A549 (cell line): ENCODE data around the gene LCE1B.

Experiments
- CTCF ChIP-seq: fragments of >200 bp; sonication (Bioruptor Twin); formaldehyde crosslinking; IDR thresholded peaks from 3 replicates; pipeline ENCODE4 v1.5.1; 2016
- ELK1 ChIP-seq: fragments of 150-350 bp; IDR thresholded peaks from 2 replicates; pipeline ENCODE4 v1.6.1; 2014; ENCODE audit warnings: low read depth, mild to moderate bottlenecking, low read length
- ESRRA ChIP-seq: fragments of 150-350 bp; IDR thresholded peaks from 2 replicates; pipeline ENCODE4 v1.6.1; 2014; ENCODE audit warnings: mild to moderate bottlenecking, low read length, borderline replicate concordance
- GATA3 ChIP-seq: IDR thresholded peaks from 2 replicates; pipeline ENCODE4 v1.6.1; 2012; ENCODE audit warnings: borderline replicate concordance
- HDAC2 ChIP-seq: fragments of 200-600 bp; sonication (generic); IDR thresholded peaks from 2 replicates; pipeline ENCODE4 v1.6.1; 2016
- MAX ChIP-seq: IDR thresholded peaks from 2 replicates; pipeline ENCODE4 v1.6.1; 2012
- NFE2L2 ChIP-seq: fragments of 150-350 bp; conservative IDR thresholded peaks from 2 replicates; pipeline ENCODE4 v1.6.1; 2014; ENCODE audit warnings: low read length
- NPAS2 ChIP-seq: fragments of 250-450 bp; sonication (Bioruptor Pico); IDR thresholded peaks from 2 replicates; pipeline ENCODE4 v1.8.0; 2022; ENCODE audit warnings: mild to moderate bottlenecking, moderate library complexity, borderline replicate concordance
- PHF8 ChIP-seq: fragments of 200-600 bp; sonication (generic); IDR thresholded peaks from 2 replicates; pipeline ENCODE4 v1.6.1; 2016; ENCODE audit warnings: low read depth, mild to moderate bottlenecking, antibody characterized with exemption, moderate library complexity, borderline replicate concordance
- POLR2A ChIP-seq: IDR thresholded peaks from 2 replicates; pipeline ENCODE4 v1.6.1; 2012; ENCODE audit warnings: mild to moderate bottlenecking, low read length
- RAD21 ChIP-seq, 2 experiments: fragments of >200 bp in 1 of 2; sonication (Bioruptor Twin) in 1 of 2; formaldehyde crosslinking in 1 of 2; IDR thresholded peaks in 1 of 2; conservative IDR thresholded peaks in 1 of 2; 2 replicates in 1 of 2; 3 replicates in 1 of 2; pipeline ENCODE4 v1.6.1; 2012 to 2018; ENCODE audit warnings: inconsistent platforms in 1 of 2
- RCOR1 ChIP-seq: fragments of 150-350 bp; IDR thresholded peaks from 2 replicates; pipeline ENCODE4 v1.6.1; 2014; ENCODE audit warnings: antibody characterized with exemption, low read length, low read depth
- REST ChIP-seq: fragments of 200-600 bp; sonication (generic); IDR thresholded peaks from 2 replicates; pipeline ENCODE4 v1.6.1; 2016; ENCODE audit warnings: antibody characterized with exemption, mild to moderate bottlenecking, moderate library complexity
- SMC3 ChIP-seq: fragments of >200 bp; sonication (Bioruptor Twin); formaldehyde crosslinking; IDR thresholded peaks from 3 replicates; pipeline ENCODE4 v1.6.1; 2018; ENCODE audit warnings: inconsistent platforms

GRCh38 chr1:152776361-152776760 is 35.4 kb upstream of the LCE1B start:
- TF ChIP-seq CTCF: no peak
- TF ChIP-seq POLR2A: no peak
- TF ChIP-seq RAD21 (conservative IDR thresholded peaks at IDR 0.05 in 1 of 2, IDR thresholded peaks at IDR 0.05 in 1 of 2): no peak
- TF ChIP-seq HDAC2: no peak
- no peak for TF ChIP-seq GATA3
- TF ChIP-seq REST: no peak
- no peak for TF ChIP-seq MAX
- no peak for TF ChIP-seq ELK1
- TF ChIP-seq PHF8: no peak
- no peak for TF ChIP-seq ESRRA
- no peak for TF ChIP-seq NFE2L2
- TF ChIP-seq SMC3: no peak
- TF ChIP-seq RCOR1: no peak
- no peak for TF ChIP-seq NPAS2 (CRISPR knock-in tag)
